Measurements from ENCODE around the gene C2orf92.
"Not testable (repeated sequence)": the region's sequence is repeated elsewhere in the genome, so short reads cannot be mapped to it uniquely, and the experiment has no call there.

The C2orf92 gene

DNA sequence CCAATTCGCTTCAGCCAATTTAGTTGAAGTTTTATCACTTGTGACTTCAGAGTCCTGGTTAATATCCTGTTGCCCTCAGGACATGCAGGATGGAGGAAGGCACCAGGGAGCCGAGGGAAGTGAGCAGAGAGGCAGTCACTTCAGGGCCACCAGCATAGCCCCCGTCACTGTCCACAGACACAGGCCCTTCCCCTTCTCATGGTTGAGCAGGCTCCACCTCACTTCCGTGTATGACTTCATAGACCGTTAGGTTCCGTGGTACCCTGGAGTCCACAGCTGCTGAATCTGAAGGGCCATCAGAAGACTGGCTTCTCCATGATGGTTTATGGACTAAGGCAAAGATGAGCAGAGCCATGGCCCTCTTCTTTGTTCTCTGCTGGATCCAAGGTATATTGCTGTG is at the start of gene C2orf92:
TSS of gene C2orf92 (plus strand) at position 266 of the 400 bp plus-strand sequence. CDS start at position 342, 76 bp downstream.
- Mint-ChIP-seq H3K9me3 (no peaks in the 10 kb centered on the region), H3K4me1 (peaks cover 34% of the 10 kb centered on the region), H3K27ac (no peak within 1 kb of the TSS), H3K4me3 (no peak within 1 kb of the TSS), H3K27me3 (no peaks in the 10 kb centered on the region)
- DNase-seq (no peak), ATAC-seq (no peak)

DNA sequence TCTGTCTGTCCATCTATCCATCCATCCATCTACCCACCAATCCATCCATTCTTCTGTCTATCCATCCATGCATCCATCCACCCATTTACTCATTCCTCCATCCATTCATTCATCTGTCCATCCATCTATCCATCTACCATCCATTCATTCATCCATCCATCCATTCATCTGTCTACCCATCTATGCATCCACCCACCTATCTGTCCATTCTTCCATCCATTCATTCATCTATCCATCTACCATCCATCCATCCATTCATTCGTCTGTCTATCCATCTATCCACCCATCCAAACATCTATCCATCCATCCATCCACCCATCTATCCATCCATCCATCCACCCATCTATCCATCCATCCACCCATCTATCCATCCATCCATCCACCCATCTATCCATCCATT is 49.0 kb upstream of the C2orf92 start:
- not testable (repeated sequence) for H3K4me3 Mint-ChIP-seq, H3K27me3 Mint-ChIP-seq, H3K9me3 Mint-ChIP-seq, ATAC-seq, DNase-seq, H3K4me1 Mint-ChIP-seq
- peak overlapping the region in 1 of 2 donors; percentile 15 for H3K27ac Mint-ChIP-seq

DNA sequence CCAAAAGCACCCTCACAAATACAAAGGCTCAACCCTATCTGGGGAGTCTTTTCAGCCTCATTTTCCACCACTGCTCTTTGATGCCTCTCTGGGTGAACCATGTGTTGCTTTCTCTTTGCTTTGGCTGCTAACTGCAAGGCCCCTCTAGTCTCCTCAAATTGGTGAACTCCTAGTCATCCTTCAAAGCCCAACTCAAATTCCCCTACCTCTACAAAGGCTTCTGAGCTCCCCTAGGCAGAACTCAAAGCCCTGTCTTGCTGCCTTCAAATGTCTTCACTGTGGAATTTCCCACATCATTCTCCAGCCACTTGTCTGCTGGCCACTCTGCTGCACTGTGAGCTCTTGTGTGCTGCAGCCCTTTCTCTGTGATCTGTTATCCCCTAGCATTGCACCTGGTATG is 46.5 kb upstream of the C2orf92 start:
- not testable (repeated sequence) for ATAC-seq, H3K27me3 Mint-ChIP-seq, H3K27ac Mint-ChIP-seq, H3K4me1 Mint-ChIP-seq, H3K4me3 Mint-ChIP-seq, DNase-seq, H3K9me3 Mint-ChIP-seq

DNA sequence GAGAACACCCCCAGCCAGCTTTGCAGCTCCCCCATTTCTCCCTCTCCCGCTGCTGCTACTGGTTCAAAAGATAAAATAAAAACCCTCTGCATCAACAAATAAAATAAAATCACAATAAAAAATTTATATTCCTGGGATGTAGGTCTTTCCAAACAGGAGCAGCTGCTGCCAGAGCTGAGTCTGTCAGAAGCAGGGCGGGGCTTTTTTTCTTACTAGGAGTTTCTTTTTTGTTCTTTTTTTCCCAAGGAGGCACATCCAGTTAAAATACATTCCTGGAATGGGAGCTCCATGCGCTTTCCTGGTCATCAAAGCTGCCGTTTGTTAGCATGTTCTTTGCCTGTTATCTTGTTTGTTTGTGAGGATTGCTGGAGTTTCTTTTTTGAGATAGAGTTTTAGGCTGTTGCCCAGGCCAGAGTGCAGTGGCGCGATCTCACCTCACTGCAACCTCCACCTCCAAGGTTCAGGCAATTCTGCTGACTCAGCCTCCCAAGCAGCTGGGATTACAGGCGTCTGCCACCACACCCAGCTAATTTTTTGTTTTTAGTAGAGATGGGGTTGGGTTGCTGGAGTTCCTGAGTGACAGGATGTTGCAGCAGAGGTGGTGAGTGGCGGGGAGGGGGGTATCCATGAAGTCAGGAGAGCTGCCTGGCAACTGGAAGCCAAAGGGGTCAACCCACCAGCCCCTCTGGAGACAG is 44.0 kb upstream of the C2orf92 start:
- H3K27me3 Mint-ChIP-seq: peaks cover 14% of the 10 kb centered on the region
- not testable (repeated sequence) for ATAC-seq, H3K27ac Mint-ChIP-seq

DNA sequence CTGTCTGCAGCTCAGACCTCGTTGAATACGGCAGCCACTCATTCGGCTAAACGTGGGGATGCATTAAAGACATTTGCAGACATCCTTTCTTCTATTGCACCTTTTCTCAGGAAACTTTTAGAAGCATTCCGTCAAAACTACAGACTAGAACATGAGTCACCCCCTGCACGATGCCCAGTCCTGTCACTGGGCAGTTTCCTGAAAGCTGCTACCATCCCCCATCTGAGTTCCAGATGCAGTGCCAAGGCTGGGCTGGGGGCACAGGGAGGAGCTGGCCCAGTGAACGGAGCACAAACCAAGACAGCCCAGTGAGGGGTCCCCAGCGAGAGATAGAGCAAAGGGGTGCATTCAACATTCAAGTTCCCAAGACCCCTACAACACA is 43.5 kb upstream of the C2orf92 start:
- H3K9me3 Mint-ChIP-seq, ATAC-seq, H3K4me3 Mint-ChIP-seq, H3K27ac Mint-ChIP-seq, H3K4me1 Mint-ChIP-seq, DNase-seq: not testable (repeated sequence)
- peaks cover 20% of the 10 kb centered on the region for H3K27me3 Mint-ChIP-seq

More for the DNA sequence above, 44.0 kb upstream of the C2orf92 start:
- not testable (repeated sequence) for H3K9me3 Mint-ChIP-seq, H3K4me3 Mint-ChIP-seq, H3K4me1 Mint-ChIP-seq, DNase-seq

DNA sequence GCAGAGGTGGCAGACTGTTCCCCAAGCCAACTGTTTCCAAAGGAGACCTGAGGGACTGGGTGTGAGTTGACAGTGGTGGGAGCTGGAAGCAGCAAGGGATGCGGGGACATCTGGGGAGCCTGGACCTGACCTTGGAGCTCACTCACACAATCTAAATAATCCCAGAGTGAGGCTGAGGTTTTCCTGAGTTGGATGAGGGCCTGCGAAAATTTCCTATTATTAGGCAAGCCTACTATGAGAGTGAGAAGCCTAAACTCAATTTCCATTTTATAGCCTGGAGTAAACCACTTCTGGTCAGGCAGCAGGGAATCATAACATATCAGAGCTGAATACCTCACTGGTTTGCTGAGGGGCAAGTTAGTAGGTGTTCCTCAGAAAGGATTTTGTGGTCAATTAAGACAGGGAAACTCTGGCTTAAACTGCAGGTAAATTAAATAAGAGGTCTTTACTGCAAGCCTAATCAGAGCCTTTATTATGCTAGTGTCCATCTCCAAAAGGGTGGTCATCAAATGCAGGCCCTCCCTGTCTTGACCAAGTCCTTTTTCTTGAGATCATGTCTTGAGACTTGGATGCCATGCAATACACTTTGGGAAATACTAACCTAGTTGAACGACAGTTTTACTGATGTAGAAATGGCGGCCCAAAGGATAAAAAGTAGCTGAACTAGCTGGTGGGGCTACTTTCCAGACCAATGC is 25.3 kb upstream of the C2orf92 start:
- ATAC-seq: no peak
- no peak overlapping the region for H3K4me3 Mint-ChIP-seq
- no peaks in the 10 kb centered on the region for H3K9me3 Mint-ChIP-seq
- H3K4me1 Mint-ChIP-seq: peaks cover 22% of the 10 kb centered on the region
- H3K27me3 Mint-ChIP-seq: peaks cover 8% of the 10 kb centered on the region
- DNase-seq: no peak
- H3K27ac Mint-ChIP-seq: peak overlapping the region in 1 of 2 donors; percentile 58

DNA sequence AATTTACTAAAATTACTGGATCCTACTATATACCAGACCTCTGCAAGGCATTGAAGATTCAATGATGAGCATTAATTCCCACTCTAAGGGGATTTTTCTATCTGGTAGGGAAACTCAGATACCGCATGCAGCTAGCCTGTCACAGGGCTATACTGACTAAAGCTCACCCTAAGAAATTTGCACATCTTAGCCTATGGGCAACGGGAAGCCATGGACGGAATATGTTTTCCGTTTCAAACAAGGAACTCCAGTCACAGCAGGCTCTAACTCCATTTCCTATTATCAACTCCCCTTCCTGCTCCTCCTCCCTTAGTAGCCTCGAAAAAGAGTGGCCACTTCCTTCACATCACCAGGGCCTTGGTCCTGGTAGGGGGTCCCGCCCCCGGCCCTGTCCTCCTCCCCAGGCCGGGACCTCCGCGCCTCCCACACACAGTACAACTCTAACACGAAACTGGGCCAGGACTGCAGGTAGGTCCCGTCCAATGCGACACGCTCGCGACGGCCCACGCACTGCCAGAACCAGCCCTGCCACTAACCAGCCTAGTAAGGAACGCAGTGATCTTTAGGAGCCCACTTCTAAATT is 24.3 kb upstream of the C2orf92 start:
- H3K27ac Mint-ChIP-seq: peak overlapping the region; percentile 92 to 96
- peak; percentile 72 for ATAC-seq
- no peaks in the 10 kb centered on the region for H3K9me3 Mint-ChIP-seq
- peak overlapping the region; percentile 92 to 94 for H3K4me3 Mint-ChIP-seq
- peaks cover 22% of the 10 kb centered on the region for H3K4me1 Mint-ChIP-seq
- H3K27me3 Mint-ChIP-seq: peaks cover under 1% of the 10 kb centered on the region
- DNase-seq: no peak

GRCh38 chr2:97645695-97646629 is 23.6 kb upstream of the C2orf92 start, which contains the start of gene COX5B:
COX5B (plus strand) TSS chr2:97646062; CDS start chr2:97646087, 25 bp downstream.
- ATAC-seq (peak; percentile 96), DNase-seq (peak; percentile 96 to 98)
- Mint-ChIP-seq H3K4me3 (peak within 1 kb of the TSS; percentile 92 to 94), H3K9me3 (no peaks in the 10 kb centered on the region), H3K4me1 (peaks cover 22% of the 10 kb centered on the region), H3K27ac (peak within 1 kb of the TSS; percentile 92 to 96), H3K27me3 (no peaks in the 10 kb centered on the region)

- no peak for DNase-seq
- Mint-ChIP-seq H3K27ac (peak overlapping the region; percentile 83 to 96), H3K9me3 (no peaks in the 10 kb centered on the region), H3K4me3 (peak overlapping the region; percentile 92 to 94), H3K4me1 (peaks cover 22% of the 10 kb centered on the region), H3K27me3 (no peaks in the 10 kb centered on the region)
- ATAC-seq: no peak
Measured at GRCh38 chr2:97646977-97647376, 22.5 kb upstream of the C2orf92 start.

- DNase-seq: no peak
- Mint-ChIP-seq H3K9me3 (no peaks in the 10 kb centered on the region), H3K4me1 (peaks cover 31% of the 10 kb centered on the region), H3K27ac (no peak overlapping the region), H3K4me3 (no peak overlapping the region), H3K27me3 (no peaks in the 10 kb centered on the region)
- no peak for ATAC-seq
Measured at GRCh38 chr2:97651114-97651513, 18.4 kb upstream of the C2orf92 start.

GRCh38 chr2:97653473-97653872 is 16.0 kb upstream of the C2orf92 start:
- no peaks in the 10 kb centered on the region for H3K27me3 Mint-ChIP-seq
- H3K4me3 Mint-ChIP-seq: no peak overlapping the region
- H3K4me1 Mint-ChIP-seq: peaks cover 22% of the 10 kb centered on the region
- no peak for DNase-seq
- no peak overlapping the region for H3K27ac Mint-ChIP-seq
- no peaks in the 10 kb centered on the region for H3K9me3 Mint-ChIP-seq
- no peak for ATAC-seq

DNA sequence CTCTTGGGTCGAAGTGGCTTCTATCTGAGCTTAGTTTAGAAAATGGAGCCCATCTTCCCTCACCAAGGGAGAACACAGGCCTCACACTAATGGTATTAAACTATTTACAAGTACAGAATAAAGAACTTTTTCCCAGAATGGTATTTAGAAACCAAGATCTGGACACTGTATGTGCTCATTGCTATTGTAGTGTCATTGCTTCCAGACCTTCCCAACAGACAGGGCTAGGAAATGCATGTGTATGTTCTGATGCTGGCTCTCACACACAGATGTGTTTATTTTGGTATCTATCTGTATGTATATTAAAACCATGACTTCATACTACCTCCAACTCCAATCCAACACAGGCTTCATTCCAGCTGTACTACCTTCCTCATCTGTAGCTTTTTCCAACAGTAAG is 15.6 kb upstream of the C2orf92 start:
- Mint-ChIP-seq H3K27ac (no peak overlapping the region), H3K4me1 (peaks cover 22% of the 10 kb centered on the region), H3K9me3 (no peaks in the 10 kb centered on the region), H3K27me3 (no peaks in the 10 kb centered on the region), H3K4me3 (no peak overlapping the region)
- ATAC-seq: no peak
- no peak for DNase-seq

DNA sequence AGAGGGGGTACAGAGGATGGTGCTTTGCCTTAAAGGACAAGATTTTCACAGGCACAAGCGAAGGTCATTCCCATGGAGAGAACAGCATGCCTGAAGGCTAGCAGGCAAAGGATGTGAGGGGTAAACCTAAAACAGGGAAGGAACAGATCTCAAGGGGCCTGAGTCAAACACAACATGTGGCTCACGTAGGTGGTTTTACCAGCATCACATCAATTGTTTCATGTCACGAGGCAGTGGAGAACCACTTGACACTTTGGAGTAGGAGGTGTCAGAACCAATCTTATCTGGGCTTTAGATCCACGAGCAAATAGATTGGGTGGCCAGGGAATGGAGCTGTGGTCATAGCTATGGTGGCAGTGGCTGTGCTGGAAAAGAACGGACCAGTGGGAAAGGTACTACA is 15.2 kb upstream of the C2orf92 start:
- Mint-ChIP-seq H3K27ac (no peak overlapping the region), H3K4me3 (no peak overlapping the region), H3K4me1 (peaks cover 22% of the 10 kb centered on the region), H3K27me3 (no peaks in the 10 kb centered on the region), H3K9me3 (no peaks in the 10 kb centered on the region)
- no peak for DNase-seq
- peak; percentile 16 for ATAC-seq

DNA sequence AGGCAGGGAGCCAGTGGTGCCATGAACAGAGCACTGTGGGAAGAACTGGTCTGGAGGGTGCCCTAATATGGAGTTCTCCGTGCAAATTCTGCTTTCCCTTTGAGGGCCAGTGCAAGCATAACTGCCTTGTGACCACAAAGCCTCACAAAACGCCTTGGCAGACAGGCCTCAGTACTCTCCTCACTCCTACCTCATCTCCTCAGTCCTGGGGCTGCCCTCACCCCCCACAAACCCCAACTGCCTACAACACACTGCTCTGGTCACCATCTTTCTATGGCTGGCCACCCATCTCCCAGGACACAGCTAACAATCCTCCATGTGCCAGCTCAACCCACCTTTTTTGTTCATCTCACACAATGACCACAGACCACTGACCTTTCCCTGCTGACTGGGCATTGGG is 14.7 kb upstream of the C2orf92 start:
- Mint-ChIP-seq H3K4me3 (no peak overlapping the region), H3K4me1 (peaks cover 24% of the 10 kb centered on the region), H3K27me3 (no peaks in the 10 kb centered on the region), H3K27ac (no peak overlapping the region), H3K9me3 (no peaks in the 10 kb centered on the region)
- DNase-seq (no peak), ATAC-seq (peak; percentile 40)

DNA sequence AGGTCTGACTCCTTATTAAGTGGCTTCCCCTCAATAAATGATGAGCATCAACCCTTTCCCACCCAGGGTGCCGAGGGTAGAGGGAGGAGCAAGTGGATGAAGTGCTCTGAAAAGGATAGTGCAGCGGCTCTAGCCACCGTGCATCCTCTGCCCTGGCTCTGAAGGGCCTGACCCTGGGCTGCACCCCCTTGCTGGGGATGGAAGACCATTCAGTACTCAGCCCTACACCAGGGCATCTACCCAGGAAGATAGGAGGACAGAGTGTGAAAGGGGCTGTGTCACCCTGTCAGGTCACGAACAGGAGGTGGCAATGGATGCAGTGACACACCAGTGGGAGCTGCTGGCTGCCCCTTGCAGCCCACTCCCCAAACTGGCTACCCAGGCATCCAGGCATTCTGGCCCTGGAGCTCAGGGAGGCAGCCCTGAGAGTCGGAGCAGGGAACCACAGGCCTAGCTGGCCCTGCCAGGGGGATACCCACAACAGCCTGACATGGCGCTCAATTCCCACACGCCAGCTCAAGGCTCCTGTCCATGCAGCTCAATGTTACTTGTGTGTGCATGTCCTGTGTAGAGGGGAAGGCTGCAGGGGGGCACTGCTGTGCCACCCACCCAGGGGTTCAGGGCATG is 13.3 kb upstream of the C2orf92 start:
- Mint-ChIP-seq H3K9me3 (no peaks in the 10 kb centered on the region), H3K4me3 (no peak overlapping the region), H3K27ac (no peak overlapping the region), H3K4me1 (peaks cover 35% of the 10 kb centered on the region), H3K27me3 (no peaks in the 10 kb centered on the region)
- no peak for DNase-seq
- ATAC-seq: no peak

Measured in stimulated activated naive CD8-positive, alpha-beta T cell treated with anti-CD3 and anti-CD28 coated beads, Interleukin-15, amount 100 ng/mL, for 72 hours (primary cell).